ENCODE measurements around the gene CDKAL1. TPM values are rescaled to one million over a fixed set of nuclear protein-coding genes. Genes with fewer than 3 reads are reported as not detected.

CDKAL1 gene
- total and polyA plus RNA-seq, 8 donors: 13.6 to 20.7 (median 17.5) TPM

DNA sequence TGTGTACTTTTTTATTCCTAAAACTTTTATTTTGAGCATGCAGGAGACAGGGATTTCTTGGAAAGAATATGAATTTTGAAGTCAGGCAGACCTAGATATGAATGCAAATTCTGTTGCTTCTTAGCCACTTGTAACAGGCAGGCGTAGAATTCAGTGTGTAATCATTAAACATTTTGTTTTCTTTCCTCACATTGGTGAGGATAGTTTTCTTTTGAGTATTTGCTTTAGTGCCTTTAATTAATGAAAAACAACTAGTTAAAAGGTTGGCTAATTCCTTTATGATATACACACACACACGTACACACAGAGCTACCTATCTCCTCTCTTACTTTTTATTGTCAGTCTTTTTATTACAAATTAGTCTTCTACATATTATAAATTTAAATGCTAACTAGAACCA lies 342.3 kb downstream of the CDKAL1 start:
- H3K27me3 ChIP-seq: no peaks in the 10 kb centered on the region
- no peak for DNase-seq
- H3K36me3 ChIP-seq: no peaks in the 10 kb centered on the region
- TF ChIP-seq CTCF (IDR thresholded peaks at IDR 0.05): no peak
- intact Hi-C loops (cut with DNase I): no loop called here
- H3K4me1 ChIP-seq: peaks cover 6 to 9% of the 10 kb centered on the region in 2 donors
- no peak for ATAC-seq
- no peak overlapping the region for H3K4me3 ChIP-seq
- no peaks in the 10 kb centered on the region for H3K9me3 ChIP-seq
- H3K27ac ChIP-seq: peak overlapping the region in 1 of 2 donors; percentile 9

DNA sequence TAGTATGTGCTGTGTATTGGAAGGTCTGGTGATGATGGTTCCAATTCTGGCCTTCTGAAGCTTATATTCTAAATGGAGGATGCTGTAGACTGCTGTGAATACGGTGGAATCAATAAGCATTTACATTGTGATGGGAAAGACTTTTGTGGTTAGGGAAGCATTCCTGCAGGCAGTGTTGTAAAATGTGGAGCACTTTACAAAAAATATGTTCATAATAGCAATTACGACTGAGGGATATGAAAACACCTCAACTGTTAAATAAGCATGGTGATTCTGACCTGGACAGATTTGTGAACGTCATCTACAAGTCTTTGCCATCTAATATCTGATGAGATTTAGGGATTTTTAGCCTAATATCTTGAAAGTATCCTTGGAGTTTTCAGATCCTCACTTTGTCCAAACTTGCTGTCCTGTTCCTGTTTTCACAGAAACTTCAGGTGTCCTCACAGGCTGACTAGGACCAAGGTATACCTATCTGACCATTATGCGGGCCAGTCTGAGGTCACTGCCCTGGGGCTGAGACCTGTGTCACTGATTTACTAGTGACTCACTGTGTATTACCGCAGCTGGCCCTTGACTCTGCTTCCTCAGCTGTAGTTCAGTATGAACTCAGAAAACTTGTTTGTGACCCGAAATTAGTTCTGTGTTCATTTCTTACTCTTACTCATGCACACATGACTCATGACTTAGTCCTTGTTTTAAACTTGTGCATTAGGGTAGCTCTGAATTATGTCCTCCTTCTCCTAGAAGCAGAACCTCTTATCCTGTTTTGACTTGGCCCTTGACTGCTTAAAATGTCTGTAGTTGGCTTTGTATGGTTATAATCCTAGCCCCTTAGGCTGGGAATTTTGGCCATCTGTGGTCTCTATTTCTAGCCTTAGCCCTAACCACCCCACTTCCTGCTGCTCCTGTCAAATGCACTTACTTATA lies 343.0 kb downstream of the CDKAL1 start:
- Histone ChIP-seq H3K27me3 (no peaks in the 10 kb centered on the region), H3K4me1 (peaks cover 6 to 9% of the 10 kb centered on the region in 2 donors), H3K27ac (peak overlapping the region; percentile 42 to 76), H3K4me3 (no peak overlapping the region), H3K36me3 (no peaks in the 10 kb centered on the region), H3K9me3 (peaks cover 0 to 2% of the 10 kb centered on the region in 2 donors)
- DNase-seq: peak in 1 of 4 donors; percentile 68
- intact Hi-C loops (cut with DNase I): no loop called here
- peak; percentile 96 for ATAC-seq
- no peak for TF ChIP-seq CTCF (IDR thresholded peaks at IDR 0.05)

DNA sequence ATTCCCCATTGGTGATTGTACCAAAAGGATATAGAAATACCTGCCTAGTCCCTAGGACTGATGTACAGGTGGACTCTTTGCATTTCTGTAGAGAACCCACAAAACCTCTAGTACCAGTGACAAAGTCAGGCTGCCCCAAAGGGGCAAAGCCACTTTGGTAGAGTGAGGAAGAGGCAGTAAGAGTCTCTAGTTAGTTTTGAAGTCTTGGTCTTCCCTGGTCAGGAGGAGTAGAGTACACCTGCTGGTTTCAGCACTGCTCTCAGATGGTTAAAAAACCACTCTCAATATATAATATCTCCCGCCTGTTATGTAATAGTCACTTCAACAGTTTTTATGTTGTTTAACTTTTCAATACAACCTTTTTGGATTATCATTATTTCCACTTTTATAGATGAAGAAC lies 344.9 kb downstream of the CDKAL1 start:
- ATAC-seq (no peak), DNase-seq (no peak)
- TF ChIP-seq CTCF (IDR thresholded peaks at IDR 0.05): no peak
- intact Hi-C loops (cut with DNase I): no loop called here
- Histone ChIP-seq H3K4me3 (no peak overlapping the region), H3K27me3 (no peaks in the 10 kb centered on the region), H3K27ac (no peak overlapping the region), H3K36me3 (no peaks in the 10 kb centered on the region), H3K4me1 (peaks cover 6 to 9% of the 10 kb centered on the region in 2 donors), H3K9me3 (peaks cover 0 to 9% of the 10 kb centered on the region in 2 donors)

- TF ChIP-seq CTCF (IDR thresholded peaks at IDR 0.05): no peak
- no peak for DNase-seq
- H3K9me3 ChIP-seq: peaks cover 0 to 13% of the 10 kb centered on the region in 2 donors
- H3K27me3 ChIP-seq: no peaks in the 10 kb centered on the region
- no peak overlapping the region for H3K4me3 ChIP-seq
- H3K36me3 ChIP-seq: no peaks in the 10 kb centered on the region
- ATAC-seq: no peak
- peaks cover 6 to 9% of the 10 kb centered on the region in 2 donors for H3K4me1 ChIP-seq
- intact Hi-C loops (cut with DNase I): no loop called here
- no peak overlapping the region for H3K27ac ChIP-seq
Measured at GRCh38 chr6:20879526-20879925, 345.3 kb downstream of the CDKAL1 start.

- intact Hi-C loops (cut with DNase I): no loop called here
- Histone ChIP-seq H3K36me3 (no peaks in the 10 kb centered on the region), H3K27me3 (no peaks in the 10 kb centered on the region), H3K4me1 (peaks cover 6 to 9% of the 10 kb centered on the region in 2 donors), H3K4me3 (no peak overlapping the region), H3K9me3 (peaks cover 0 to 25% of the 10 kb centered on the region in 2 donors), H3K27ac (no peak overlapping the region)
- DNase-seq (no peak), ATAC-seq (no peak)
- TF ChIP-seq CTCF (IDR thresholded peaks at IDR 0.05): no peak
Measured at GRCh38 chr6:20881365-20881764, 347.1 kb downstream of the CDKAL1 start.
